ENCODE data around the gene AFDN.

DNA sequence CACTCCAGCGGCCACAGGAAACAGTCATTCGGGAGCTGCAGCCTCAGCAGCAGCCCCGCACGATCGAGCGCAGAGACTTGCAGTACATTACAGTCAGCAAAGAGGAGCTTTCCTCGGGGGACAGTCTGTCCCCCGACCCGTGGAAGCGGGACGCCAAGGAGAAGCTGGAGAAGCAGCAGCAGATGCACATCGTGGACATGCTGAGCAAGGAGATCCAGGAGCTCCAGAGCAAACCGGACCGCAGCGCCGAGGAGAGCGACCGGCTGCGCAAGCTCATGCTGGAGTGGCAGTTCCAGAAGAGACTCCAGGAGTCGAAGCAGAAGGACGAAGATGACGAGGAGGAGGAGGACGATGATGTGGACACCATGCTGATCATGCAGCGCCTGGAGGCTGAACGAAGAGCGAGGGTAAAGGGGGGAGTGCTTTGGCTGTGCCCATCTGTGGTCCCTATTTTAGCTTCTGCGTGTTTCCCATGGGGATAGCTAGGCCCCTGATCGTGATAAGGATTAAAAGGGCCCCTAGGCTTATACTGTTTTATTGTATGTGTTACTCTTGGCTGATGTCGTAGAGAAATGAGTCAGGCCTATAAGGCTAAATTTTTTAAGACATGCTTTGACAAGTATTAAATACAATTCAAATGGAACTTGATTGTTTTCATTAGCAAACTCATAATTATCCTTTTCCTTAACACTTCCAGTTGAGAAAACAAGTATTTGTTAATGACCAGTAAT lies 125.2 kb downstream of the AFDN start:
- TF ChIP-seq, protein P1, sequence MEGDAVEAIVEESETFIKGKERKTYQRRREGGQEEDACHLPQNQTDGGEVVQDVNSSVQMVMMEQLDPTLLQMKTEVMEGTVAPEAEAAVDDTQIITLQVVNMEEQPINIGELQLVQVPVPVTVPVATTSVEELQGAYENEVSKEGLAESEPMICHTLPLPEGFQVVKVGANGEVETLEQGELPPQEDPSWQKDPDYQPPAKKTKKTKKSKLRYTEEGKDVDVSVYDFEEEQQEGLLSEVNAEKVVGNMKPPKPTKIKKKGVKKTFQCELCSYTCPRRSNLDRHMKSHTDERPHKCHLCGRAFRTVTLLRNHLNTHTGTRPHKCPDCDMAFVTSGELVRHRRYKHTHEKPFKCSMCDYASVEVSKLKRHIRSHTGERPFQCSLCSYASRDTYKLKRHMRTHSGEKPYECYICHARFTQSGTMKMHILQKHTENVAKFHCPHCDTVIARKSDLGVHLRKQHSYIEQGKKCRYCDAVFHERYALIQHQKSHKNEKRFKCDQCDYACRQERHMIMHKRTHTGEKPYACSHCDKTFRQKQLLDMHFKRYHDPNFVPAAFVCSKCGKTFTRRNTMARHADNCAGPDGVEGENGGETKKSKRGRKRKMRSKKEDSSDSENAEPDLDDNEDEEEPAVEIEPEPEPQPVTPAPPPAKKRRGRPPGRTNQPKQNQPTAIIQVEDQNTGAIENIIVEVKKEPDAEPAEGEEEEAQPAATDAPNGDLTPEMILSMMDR (IDR thresholded peaks at IDR 0.05; ENCODE audit: borderline replicate concordance, extremely low read depth, low read length, poor library complexity, severe bottlenecking) = no peak
- no peak for TF ChIP-seq EZH2 (IDR thresholded peaks at IDR 0.05; ENCODE audit: borderline replicate concordance, low read depth, low read length, severe bottlenecking)

Data from DND-41 (cell line).